Measurements from ENCODE around the gene INA.

INA gene

GRCh38 chr10:103276251-103276895 is 565 bp upstream of the INA start:
- no peak for DNase-seq

GRCh38 chr10:103277713-103278536 is 987 bp downstream of the INA start:
- no peak for DNase-seq

GRCh38 chr10:103278537-103278823 is 1.5 kb downstream of the INA start:
- DNase-seq: no peak

- no peak for DNase-seq
Measured at GRCh38 chr10:103278862-103279298, 1.9 kb downstream of the INA start.

DNA sequence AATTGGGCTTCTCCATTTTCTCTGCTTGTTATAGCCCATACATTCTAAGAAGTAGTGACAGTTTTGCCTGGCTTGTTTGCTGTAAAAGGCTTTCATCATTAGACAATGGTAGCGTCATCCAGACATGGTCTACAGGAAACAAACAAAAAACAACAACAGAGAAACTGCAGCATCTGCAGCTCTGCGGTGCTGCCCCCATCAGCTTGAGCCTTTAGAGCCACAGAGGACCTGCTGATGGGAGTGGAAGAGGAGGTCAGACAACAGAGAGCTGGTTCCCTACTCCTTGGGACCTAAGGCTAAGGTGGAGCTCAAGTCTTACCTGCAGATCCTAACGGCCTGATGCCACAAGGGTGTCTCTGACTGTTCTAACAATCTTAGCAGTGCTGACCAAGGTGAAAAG is 3.1 kb downstream of the INA start:
- no peak for DNase-seq

GRCh38 chr10:103280506-103280905 is 3.6 kb downstream of the INA start:
- DNase-seq: no peak

- DNase-seq: peak; percentile 69
Measured at GRCh38 chr10:103281753-103282152, 4.8 kb downstream of the INA start.

DNA sequence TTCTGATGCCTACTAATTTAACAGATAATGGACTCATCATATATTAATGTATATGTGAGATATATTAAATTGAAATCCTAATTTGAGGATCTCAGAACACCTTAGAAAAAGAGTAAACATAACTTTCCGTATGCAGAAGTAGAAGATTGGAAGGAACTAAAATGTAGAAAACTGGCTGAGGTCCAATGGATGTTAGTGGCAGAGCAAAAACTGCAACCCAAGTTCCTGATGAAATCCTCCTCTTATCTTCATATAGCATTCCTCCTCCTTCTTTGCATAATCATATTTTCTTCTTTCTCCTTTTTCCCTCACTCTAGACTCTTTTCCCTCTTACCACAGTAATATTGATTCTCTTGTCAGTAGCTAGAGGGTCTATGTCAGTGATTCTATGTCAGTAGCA is 6.0 kb downstream of the INA start:
- DNase-seq: no peak

DNA sequence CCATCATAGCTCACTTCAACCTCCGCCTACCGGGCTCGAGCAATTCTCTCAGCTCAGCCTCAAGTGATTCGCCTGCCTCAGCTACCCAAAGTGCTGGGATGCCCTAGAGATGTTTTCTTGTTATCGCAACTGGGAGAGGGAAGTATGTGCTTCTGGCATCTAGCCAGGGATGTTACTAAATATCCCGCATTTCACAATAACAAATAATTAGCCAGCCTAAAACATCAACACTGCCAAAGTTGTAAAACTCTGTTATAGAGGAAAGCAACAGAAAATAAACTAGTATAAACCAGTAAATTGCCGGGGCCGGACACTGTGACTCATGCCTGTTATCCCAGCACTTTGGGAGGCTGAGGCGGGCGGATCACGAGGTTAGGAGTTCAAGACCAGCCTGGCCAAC is 7.2 kb downstream of the INA start:
- no peak for DNase-seq

DNA sequence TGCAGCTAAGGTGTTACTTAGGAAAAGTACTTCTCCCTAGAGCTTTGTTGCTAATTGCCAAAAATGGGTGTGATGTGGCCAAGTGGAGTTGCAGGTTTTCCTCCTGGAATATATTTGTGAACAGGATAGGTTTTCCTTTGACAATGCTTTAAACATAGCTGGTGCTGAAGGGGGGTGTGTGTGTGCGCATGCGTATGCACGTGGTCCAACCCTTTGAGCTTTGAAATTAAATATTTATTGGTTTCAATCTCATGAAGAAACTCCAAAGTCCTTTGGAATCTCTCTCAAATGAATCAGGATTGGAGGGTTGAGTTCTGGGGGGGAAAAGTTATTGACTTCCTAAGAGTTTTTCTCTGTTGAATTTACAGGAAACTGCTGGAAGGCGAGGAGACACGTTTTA is 11.1 kb downstream of the INA start:
- no peak for DNase-seq

- no peak for DNase-seq
Measured at GRCh38 chr10:103291588-103291987, 14.7 kb downstream of the INA start.

GRCh38 chr10:103295374-103296015 is 18.6 kb downstream of the INA start:
- no peak for DNase-seq

- no peak for DNase-seq
Measured at GRCh38 chr10:103307594-103307993, 30.7 kb downstream of the INA start.

DNA sequence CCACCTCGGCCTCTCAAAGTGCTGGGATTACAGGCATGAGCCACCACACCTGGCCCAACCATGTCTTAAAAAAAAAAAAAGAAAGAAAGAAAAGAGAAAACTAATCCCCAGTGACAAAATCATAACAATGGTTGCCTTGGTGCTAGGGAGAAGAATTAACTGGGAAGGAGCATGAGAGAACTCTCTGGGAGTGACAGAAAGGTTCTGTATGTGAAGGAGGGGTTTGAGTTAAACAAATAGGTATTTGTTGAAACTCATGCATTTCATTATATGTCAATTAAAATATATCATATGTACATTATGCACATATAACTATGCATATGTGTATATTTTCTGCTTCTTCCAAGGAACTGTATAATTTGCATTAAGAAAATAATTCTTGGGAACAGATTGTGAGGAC is 33.3 kb downstream of the INA start:
- no peak for DNase-seq

- DNase-seq: no peak
Measured at GRCh38 chr10:103316087-103316486, 39.1 kb downstream of the INA start.

DNA sequence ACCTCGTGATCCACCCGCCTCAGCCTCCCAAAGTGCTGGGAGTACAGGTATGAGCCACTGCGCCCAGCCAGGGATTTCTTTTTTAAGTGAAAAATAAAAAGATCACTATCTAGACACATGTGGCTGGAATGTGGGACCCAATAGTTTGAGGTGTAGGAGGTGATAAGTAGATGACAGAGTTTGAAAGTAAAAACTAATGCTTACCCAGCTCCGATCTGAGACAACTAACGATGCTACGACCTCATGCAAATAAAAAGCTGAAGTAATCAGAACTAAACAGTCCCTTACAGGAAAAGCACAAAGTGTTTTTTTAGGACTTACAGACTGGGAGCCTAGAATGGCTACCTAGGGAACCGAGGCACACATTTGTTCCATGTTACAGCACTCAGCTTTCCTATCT is 51.0 kb downstream of the INA start:
- DNase-seq: no peak

DNA sequence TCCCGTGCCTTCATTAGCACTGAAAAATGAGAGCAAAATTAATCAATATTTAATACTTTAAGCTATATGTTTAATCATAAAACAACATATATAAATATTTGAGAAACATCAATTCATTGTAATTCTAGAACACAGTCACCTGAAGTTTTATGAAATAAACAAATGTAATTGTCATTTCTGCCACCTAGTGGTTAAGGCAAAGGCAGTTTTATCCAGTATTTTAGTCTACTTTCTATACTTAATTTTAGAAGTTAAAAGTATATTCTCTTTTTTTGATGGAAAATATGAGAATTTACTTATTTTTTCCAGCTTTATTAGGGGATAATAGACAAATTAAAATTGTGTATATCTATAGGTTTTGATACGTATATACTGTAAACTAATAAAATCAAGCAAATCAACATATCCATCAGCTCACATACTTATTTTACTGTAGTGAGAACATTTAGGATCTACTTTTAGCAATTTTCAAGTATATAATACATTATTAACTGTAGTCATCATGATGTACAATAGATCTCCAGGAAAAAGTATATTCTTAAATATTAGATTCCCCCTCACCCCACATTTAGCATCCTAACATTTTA is 57.1 kb downstream of the INA start:
- DNase-seq: no peak

GRCh38 chr10:103334567-103334966 is 57.6 kb downstream of the INA start:
- DNase-seq: no peak

DNA sequence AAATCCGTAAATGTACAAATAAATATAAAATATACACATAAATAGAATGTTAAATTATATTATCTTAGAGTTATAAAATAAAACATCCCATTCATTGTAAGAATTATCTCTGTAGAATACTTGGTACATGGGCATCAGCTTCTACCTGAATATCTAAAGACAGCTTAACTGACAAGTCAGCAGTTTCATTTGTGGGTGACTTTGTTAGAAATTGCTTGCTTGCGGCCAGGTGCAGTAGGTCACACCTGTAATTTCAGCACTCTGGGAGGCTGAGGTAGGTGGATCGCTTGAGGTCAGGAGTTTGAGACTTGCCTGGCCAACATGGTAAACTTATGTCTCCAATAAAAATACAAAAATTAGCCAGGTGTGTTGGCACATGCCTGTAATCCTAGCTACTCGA is 59.4 kb downstream of the INA start:
- no peak for DNase-seq

All from DMS153 (cell line).